Endothelial cell of umbilical vein (primary cell): ENCODE results near the gene NT5C1A.

Experiments used
- EZH2 ChIP-seq: IDR thresholded peaks from 2 replicates; pipeline ENCODE4 v1.6.1; 2012; ENCODE audit warnings: borderline replicate concordance, low read depth, mild to moderate bottlenecking, moderate library complexity, low read length, inconsistent platforms; ENCODE audit not compliant: severe bottlenecking
- POLR2A ChIP-seq: IDR thresholded peaks from 2 replicates; pipeline ENCODE4 v1.6.1; 2012; ENCODE audit warnings: low read depth, mild to moderate bottlenecking, control low read depth, low read length
- POLR2AphosphoS5 ChIP-seq: IDR thresholded peaks from 2 replicates; pipeline ENCODE4 v1.6.1; 2012; ENCODE audit warnings: low read depth, mild to moderate bottlenecking, control low read depth, low read length, moderate library complexity; ENCODE audit not compliant: insufficient read depth
- TF ChIP-seq, protein P1 (sequence below), 2 donors: IDR thresholded peaks; 1 replicate in 1 of 2; 2 replicates in 1 of 2; pipeline ENCODE4 v1.5.1; 2011; ENCODE audit warnings: low read length in 2 of 2, mild to moderate bottlenecking in 2 of 2, moderate library complexity in 2 of 2, control low read depth in 1 of 2, inconsistent platforms in 1 of 2, low read depth in 1 of 2; ENCODE audit not compliant: insufficient read depth in 1 of 2; ENCODE audit errors: extremely low read depth in 1 of 2

GRCh38 chr1:39684313-39684664 lies 12.4 kb upstream of the NT5C1A start:
- TF ChIP-seq, protein P1, sequence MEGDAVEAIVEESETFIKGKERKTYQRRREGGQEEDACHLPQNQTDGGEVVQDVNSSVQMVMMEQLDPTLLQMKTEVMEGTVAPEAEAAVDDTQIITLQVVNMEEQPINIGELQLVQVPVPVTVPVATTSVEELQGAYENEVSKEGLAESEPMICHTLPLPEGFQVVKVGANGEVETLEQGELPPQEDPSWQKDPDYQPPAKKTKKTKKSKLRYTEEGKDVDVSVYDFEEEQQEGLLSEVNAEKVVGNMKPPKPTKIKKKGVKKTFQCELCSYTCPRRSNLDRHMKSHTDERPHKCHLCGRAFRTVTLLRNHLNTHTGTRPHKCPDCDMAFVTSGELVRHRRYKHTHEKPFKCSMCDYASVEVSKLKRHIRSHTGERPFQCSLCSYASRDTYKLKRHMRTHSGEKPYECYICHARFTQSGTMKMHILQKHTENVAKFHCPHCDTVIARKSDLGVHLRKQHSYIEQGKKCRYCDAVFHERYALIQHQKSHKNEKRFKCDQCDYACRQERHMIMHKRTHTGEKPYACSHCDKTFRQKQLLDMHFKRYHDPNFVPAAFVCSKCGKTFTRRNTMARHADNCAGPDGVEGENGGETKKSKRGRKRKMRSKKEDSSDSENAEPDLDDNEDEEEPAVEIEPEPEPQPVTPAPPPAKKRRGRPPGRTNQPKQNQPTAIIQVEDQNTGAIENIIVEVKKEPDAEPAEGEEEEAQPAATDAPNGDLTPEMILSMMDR (IDR thresholded peaks at IDR 0.05; ENCODE audit: extremely low read depth in 1 of 2, insufficient read depth in 1 of 2, low read depth in 1 of 2, low read length in 2 of 2): no peak
- TF ChIP-seq EZH2 (no peak), POLR2A (no peak), POLR2AphosphoS5 (no peak)
